Stomach (tissue), 4 donors: ENCODE results near the gene CRYAA.
"Not testable (repeated sequence)": the region's sequence is repeated elsewhere in the genome, so short reads cannot be mapped to it uniquely, and the experiment has no call there.

Experiments used
- EP300 ChIP-seq: sonication (generic); formaldehyde crosslinking; IDR thresholded peaks from one replicate; pipeline ENCODE4 v1.6.1; 2017; ENCODE audit warnings: antibody characterized with exemption
- POLR2A ChIP-seq, 4 donors: fragments of 450-650 bp; IDR thresholded peaks; one replicate each; pipeline ENCODE4 v1.6.1; 2016; ENCODE audit warnings: antibody characterized with exemption in 4 of 4, control low read depth in 2 of 4, mild to moderate bottlenecking in 1 of 4, moderate library complexity in 1 of 4
- POLR2AphosphoS5 ChIP-seq, 3 donors: sonication (generic); formaldehyde crosslinking; IDR thresholded peaks; one replicate each; pipeline ENCODE4 v1.6.1; 2016; ENCODE audit warnings: antibody characterized with exemption in 3 of 3
- TF ChIP-seq, protein P1 (sequence below), 7 experiments: fragments of 450-650 bp in 4 of 7; fragments of 200-600 bp in 3 of 7; sonication (generic) in 3 of 7; IDR thresholded peaks; one replicate each; pipeline ENCODE4 v1.5.1; 2016 to 2019; ENCODE audit warnings: antibody characterized with exemption in 7 of 7, control low read depth in 2 of 7, mild to moderate bottlenecking in 1 of 7

DNA sequence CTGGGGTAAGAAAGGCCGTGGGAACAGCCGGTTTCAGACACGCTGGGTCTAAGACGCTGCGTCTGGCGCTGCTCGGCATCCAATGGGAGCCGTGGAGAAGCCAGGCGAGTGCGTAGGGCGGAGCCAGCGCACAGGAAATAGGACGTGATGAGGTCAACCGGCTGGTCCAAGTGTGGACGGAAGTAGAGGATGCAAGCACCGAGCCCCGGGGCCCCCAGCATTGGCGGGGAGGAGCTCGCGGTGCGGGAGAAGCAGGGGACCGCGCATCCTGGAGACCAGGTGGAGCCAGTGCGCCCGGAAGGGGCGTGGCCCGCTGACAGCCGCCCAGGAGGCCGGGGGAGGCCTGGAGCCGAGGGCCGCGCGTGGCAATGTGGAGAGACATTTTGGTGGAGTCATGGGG, 15.2 kb upstream of the CRYAA start:
- TF ChIP-seq POLR2A (IDR thresholded peaks at IDR 0.05); EP300; POLR2AphosphoS5 (IDR thresholded peaks at IDR 0.05): not testable (repeated sequence)
- TF ChIP-seq, protein P1, sequence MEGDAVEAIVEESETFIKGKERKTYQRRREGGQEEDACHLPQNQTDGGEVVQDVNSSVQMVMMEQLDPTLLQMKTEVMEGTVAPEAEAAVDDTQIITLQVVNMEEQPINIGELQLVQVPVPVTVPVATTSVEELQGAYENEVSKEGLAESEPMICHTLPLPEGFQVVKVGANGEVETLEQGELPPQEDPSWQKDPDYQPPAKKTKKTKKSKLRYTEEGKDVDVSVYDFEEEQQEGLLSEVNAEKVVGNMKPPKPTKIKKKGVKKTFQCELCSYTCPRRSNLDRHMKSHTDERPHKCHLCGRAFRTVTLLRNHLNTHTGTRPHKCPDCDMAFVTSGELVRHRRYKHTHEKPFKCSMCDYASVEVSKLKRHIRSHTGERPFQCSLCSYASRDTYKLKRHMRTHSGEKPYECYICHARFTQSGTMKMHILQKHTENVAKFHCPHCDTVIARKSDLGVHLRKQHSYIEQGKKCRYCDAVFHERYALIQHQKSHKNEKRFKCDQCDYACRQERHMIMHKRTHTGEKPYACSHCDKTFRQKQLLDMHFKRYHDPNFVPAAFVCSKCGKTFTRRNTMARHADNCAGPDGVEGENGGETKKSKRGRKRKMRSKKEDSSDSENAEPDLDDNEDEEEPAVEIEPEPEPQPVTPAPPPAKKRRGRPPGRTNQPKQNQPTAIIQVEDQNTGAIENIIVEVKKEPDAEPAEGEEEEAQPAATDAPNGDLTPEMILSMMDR (IDR thresholded peaks at IDR 0.05), result not testable (repeated sequence)
